ENCODE data around the gene UBE2J2.

DNA sequence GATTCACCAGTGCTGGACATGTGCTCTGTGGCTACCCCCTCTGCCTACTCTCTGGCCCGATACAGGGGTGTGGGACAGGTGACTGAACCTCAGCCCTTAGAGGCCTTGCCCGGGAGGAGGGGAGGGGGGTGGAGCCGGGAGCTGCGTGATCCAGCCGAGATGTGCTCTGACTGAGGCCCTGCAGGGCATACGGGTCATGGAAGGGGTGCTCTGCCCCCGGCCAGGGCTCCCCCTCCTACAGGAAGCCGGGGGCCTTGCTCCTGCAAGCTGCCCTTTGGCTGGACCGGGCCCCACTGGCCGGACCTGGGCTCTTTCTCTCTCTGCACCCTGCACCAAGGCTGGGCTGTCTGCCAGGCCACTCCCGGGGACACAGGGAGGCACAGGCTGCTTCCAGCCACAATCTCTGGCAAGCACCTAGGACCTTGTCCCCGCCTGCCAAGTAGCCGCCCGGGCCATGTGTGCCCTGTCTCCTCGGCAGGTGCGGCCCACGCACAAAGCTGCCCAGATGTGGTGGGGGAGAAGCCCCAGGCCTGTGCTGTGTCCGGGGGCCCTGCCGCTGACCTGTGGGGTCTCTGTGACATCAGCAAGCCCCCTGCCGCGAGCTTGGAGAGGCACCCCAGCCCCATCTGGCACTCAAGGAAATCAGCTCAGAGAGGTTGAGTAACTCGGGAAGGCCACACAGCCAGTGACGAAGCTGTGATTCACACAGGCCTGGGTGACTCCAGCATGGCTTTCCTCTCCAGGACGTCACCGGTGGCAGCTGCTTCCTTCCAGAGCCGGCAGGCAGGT is 8.1 kb upstream of the UBE2J2 start:
- TF ChIP-seq, protein P1, sequence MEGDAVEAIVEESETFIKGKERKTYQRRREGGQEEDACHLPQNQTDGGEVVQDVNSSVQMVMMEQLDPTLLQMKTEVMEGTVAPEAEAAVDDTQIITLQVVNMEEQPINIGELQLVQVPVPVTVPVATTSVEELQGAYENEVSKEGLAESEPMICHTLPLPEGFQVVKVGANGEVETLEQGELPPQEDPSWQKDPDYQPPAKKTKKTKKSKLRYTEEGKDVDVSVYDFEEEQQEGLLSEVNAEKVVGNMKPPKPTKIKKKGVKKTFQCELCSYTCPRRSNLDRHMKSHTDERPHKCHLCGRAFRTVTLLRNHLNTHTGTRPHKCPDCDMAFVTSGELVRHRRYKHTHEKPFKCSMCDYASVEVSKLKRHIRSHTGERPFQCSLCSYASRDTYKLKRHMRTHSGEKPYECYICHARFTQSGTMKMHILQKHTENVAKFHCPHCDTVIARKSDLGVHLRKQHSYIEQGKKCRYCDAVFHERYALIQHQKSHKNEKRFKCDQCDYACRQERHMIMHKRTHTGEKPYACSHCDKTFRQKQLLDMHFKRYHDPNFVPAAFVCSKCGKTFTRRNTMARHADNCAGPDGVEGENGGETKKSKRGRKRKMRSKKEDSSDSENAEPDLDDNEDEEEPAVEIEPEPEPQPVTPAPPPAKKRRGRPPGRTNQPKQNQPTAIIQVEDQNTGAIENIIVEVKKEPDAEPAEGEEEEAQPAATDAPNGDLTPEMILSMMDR (IDR thresholded peaks at IDR 0.05): no peak
- TF ChIP-seq POLR2A (IDR thresholded peaks at IDR 0.05): no peak
- TF ChIP-seq POLR2AphosphoS5 (IDR thresholded peaks at IDR 0.05; ENCODE audit: insufficient read depth in 1 of 2, low read depth in 1 of 2): peak in 1 of 2 donors; percentile 35
